Peyer's patch (tissue), 4 donors: Measurements from ENCODE around the gene APOBEC3H. TPM values are rescaled to one million over a fixed set of nuclear protein-coding genes. Genes with fewer than 3 reads are reported as not detected.

Experiments used
- DNase-seq, 3 donors: peaks; one replicate each; pipeline ENCODE4 v3.0.0-alpha.2; 2017 to 2019
- H3K27ac ChIP-seq, 4 donors: fragments of 200-600 bp; sonication (generic); one replicate each; pipeline ENCODE4 v1.5.1; 2016 to 2019
- H3K27me3 ChIP-seq, 2 donors: fragments of 200-600 bp; sonication (generic); one replicate each; pipeline ENCODE4 v1.5.1; 2019
- H3K36me3 ChIP-seq, 3 donors: fragments of 200-600 bp; sonication (generic); one replicate each; pipeline ENCODE4 v1.5.1; 2016 to 2019
- H3K4me1 ChIP-seq, 4 donors: fragments of 200-600 bp; sonication (generic); one replicate each; pipeline ENCODE4 v1.5.1; 2016 to 2019
- H3K4me3 ChIP-seq, 4 donors: fragments of 200-600 bp; sonication (generic); 1 replicate in 3 of 4; 2 replicates in 1 of 4; pipeline ENCODE4 v1.5.1; 2016 to 2019; ENCODE audit warnings: mild to moderate bottlenecking in 1 of 4
- H3K9me3 ChIP-seq, 4 donors: fragments of 200-600 bp; sonication (generic); one replicate each; pipeline ENCODE4 v1.5.1; 2016 to 2019; ENCODE audit warnings: mild to moderate bottlenecking in 1 of 4
- POLR2A ChIP-seq, 2 donors: fragments of 450-650 bp; IDR thresholded peaks; one replicate each; pipeline ENCODE4 v1.5.1; 2017; ENCODE audit warnings: antibody characterized with exemption in 2 of 2, mild to moderate bottlenecking in 2 of 2, moderate library complexity in 2 of 2
- total RNA-seq, 4 donors: library from RNA; depleted of rRNA; stranded (reverse); fragments of >200 nt; gene quantifications; one replicate each; pipeline ENCODE4 v1.1.0, GENCODE V29; 2016
- TF ChIP-seq, protein P1 (sequence below), 6 experiments: fragments of 450-650 bp in 4 of 6; fragments of 200-600 bp in 2 of 6; sonication (generic) in 1 of 6; IDR thresholded peaks; one replicate each; pipeline ENCODE4 v1.5.1; 2017 to 2019; ENCODE audit warnings: antibody characterized with exemption in 6 of 6, mild to moderate bottlenecking in 3 of 6, moderate library complexity in 1 of 6

APOBEC3H gene
- total RNA-seq, 4 donors from 2014 or later = not detected

- peaks cover 0 to 5% (median 0%) of the 10 kb centered on the region in 3 donors for H3K36me3 ChIP-seq
- H3K4me1 ChIP-seq = peaks cover 3 to 56% (median 19%) of the 10 kb centered on the region in 4 donors
- no peaks in the 10 kb centered on the region for H3K27me3 ChIP-seq
- peak; percentile 54 to 76 (median 64) for DNase-seq
- H3K4me3 ChIP-seq = no peak overlapping the region
- no peaks in the 10 kb centered on the region for H3K9me3 ChIP-seq
- H3K27ac ChIP-seq = peak overlapping the region; percentile 39 to 93 (median 82)
- TF ChIP-seq POLR2A (IDR thresholded peaks at IDR 0.05) = no peak
Measured at GRCh38 chr22:39148727-39149535, 51.9 kb downstream of the APOBEC3H start.

DNA sequence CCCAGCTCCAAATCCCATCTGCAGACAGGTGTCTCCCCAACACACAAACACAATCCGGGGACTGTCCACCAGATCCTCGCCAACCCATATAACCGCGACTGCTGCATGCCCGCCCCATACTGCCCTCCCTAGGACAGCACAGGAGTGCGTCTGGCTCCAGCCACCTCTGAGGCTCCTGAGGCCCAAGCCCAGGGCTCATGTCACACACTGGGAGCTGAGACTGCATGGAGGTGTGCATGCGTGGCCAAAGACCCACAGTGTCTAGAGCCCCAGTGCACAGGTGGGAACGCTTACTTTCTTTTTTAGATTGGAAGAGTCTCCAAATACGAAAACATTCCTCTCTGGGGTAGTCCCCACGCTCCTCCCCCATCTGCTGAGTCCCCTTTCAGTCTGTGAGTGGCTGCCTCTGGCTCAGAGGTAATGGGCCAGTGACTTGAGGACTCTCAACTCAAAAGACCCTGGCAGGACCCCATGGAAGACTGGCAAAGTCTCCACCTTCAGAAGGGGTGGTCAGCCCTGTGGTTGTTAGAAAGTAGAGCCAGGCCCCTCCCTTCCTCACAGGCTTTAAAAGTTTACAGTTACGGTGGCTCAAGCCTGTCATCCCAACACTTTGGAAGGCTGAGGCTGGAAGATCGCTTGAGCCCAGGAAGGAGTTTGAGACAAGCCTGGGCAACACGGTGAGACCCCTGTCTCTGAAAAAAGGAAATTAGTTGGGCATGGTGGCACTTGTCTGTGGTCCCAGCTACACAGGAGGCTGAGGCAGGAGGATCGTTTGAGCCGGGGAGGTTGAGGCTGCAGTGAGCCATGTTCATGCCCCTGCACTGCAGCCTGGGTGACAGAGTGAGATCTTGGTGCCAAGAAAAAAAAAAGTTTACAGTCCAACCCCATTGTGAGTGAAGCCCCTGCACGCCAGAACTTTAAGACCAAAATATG lies 53.1 kb downstream of the APOBEC3H start:
- H3K36me3 ChIP-seq = peaks cover 0 to 5% (median 0%) of the 10 kb centered on the region in 3 donors
- DNase-seq = peak in 1 of 3 donors; percentile 47
- H3K27me3 ChIP-seq = no peaks in the 10 kb centered on the region
- no peak for TF ChIP-seq POLR2A (IDR thresholded peaks at IDR 0.05)
- TF ChIP-seq, protein P1, sequence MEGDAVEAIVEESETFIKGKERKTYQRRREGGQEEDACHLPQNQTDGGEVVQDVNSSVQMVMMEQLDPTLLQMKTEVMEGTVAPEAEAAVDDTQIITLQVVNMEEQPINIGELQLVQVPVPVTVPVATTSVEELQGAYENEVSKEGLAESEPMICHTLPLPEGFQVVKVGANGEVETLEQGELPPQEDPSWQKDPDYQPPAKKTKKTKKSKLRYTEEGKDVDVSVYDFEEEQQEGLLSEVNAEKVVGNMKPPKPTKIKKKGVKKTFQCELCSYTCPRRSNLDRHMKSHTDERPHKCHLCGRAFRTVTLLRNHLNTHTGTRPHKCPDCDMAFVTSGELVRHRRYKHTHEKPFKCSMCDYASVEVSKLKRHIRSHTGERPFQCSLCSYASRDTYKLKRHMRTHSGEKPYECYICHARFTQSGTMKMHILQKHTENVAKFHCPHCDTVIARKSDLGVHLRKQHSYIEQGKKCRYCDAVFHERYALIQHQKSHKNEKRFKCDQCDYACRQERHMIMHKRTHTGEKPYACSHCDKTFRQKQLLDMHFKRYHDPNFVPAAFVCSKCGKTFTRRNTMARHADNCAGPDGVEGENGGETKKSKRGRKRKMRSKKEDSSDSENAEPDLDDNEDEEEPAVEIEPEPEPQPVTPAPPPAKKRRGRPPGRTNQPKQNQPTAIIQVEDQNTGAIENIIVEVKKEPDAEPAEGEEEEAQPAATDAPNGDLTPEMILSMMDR (IDR thresholded peaks at IDR 0.05) = no peak
- H3K4me1 ChIP-seq = peaks cover 3 to 53% (median 17%) of the 10 kb centered on the region in 4 donors
- no peak overlapping the region for H3K4me3 ChIP-seq
- H3K9me3 ChIP-seq = no peaks in the 10 kb centered on the region
- peak overlapping the region; percentile 39 to 93 (median 82) for H3K27ac ChIP-seq

GRCh38 chr22:39150848-39151215 lies 53.8 kb downstream of the APOBEC3H start:
- H3K4me3 ChIP-seq = peak overlapping the region in 1 of 4 donors; percentile 86
- peaks cover 0 to 5% (median 0%) of the 10 kb centered on the region in 3 donors for H3K36me3 ChIP-seq
- H3K27ac ChIP-seq = peak overlapping the region; percentile 82 to 96 (median 92)
- H3K9me3 ChIP-seq = no peaks in the 10 kb centered on the region
- peaks cover 3 to 51% (median 17%) of the 10 kb centered on the region in 4 donors for H3K4me1 ChIP-seq
- DNase-seq = peak in 1 of 3 donors; percentile 45
- TF ChIP-seq, protein P1 (IDR thresholded peaks at IDR 0.05) = no peak
- TF ChIP-seq POLR2A (IDR thresholded peaks at IDR 0.05) = no peak
- no peaks in the 10 kb centered on the region for H3K27me3 ChIP-seq

DNA sequence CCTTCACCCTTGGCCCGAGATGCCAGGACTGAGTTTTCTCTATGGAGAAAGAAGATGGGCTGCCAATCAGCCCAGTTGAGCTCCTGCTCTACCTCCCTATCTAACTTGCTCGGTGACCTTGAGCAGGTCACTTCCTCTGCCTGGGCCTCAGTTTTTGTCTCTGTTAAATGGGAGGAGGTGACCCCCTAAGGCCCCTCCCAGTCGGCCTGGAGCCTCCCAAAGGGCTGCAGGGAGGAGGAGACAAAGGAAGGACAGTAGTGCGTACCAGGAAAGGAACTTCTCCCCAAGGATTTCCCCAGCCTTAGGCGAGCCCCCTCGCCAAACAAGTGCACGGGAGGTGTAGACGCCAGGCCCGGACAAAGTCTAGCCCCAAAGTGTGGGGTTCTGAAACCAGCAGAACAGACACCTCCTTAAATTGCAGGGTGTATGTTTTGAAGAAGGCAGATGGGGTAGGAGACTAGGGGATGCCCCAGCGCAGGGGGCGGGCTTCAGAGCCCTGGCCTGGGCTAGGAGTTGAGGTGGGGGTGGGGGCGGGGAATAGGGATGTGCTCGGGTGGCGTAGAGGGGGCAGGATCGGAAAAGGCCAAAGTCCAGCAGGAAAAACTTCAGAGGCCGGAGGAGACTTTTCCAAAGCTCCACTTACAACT lies 54.4 kb downstream of the APOBEC3H start:
- peak overlapping the region; percentile 69 to 94 (median 82) for H3K4me3 ChIP-seq
- DNase-seq = peak in 1 of 3 donors; percentile 47

GRCh38 chr22:39152024-39152510 lies 55.0 kb downstream of the APOBEC3H start:
- DNase-seq = no peak

More for the DNA sequence above, 54.4 kb downstream of the APOBEC3H start:
- Histone ChIP-seq H3K9me3 (no peaks in the 10 kb centered on the region), H3K36me3 (peaks cover 0 to 5% (median 0%) of the 10 kb centered on the region in 3 donors), H3K27ac (peak overlapping the region; percentile 82 to 96 (median 92)), H3K4me1 (peaks cover 3 to 45% (median 15%) of the 10 kb centered on the region in 4 donors), H3K27me3 (no peaks in the 10 kb centered on the region)
- TF ChIP-seq, protein P1 (IDR thresholded peaks at IDR 0.05) = no peak
- TF ChIP-seq POLR2A (IDR thresholded peaks at IDR 0.05) = no peak

More at GRCh38 chr22:39152024-39152510, 55.0 kb downstream of the APOBEC3H start:
- no peak for TF ChIP-seq POLR2A (IDR thresholded peaks at IDR 0.05)
- TF ChIP-seq, protein P1 (IDR thresholded peaks at IDR 0.05) = no peak
- Histone ChIP-seq H3K4me1 (peaks cover 3 to 41% (median 13%) of the 10 kb centered on the region in 4 donors), H3K9me3 (no peaks in the 10 kb centered on the region), H3K27me3 (no peaks in the 10 kb centered on the region), H3K4me3 (peak overlapping the region; percentile 69 to 94 (median 82)), H3K27ac (peak overlapping the region; percentile 82 to 96 (median 92)), H3K36me3 (peaks cover 0 to 5% (median 0%) of the 10 kb centered on the region in 3 donors)
